ENCODE results near the gene ADAMTS18. TPM values are rescaled to one million over a fixed set of nuclear protein-coding genes. Genes with fewer than 3 reads are reported as not detected.

ADAMTS18 gene
- polyA plus RNA-seq, 4 donors: 2.8 to 9.1 (median 4.3) TPM

GRCh38 chr16:77435272-77435820 is 512 bp upstream of the ADAMTS18 start:
- no peak for DNase-seq (ENCODE audit: low read depth in 4 of 4, low spot score in 3 of 4)

GRCh38 chr16:77434022-77434529 is 758 bp downstream of the ADAMTS18 start:
- DNase-seq (ENCODE audit: low read depth in 4 of 4, low spot score in 3 of 4): no peak

- no peak for DNase-seq (ENCODE audit: low read depth in 4 of 4, low spot score in 3 of 4)
These were observed 1.7 kb downstream of the ADAMTS18 start for GRCh38 chr16:77433146-77433545.

- no peak for DNase-seq (ENCODE audit: low read depth in 4 of 4, low spot score in 3 of 4)
These were observed 2.6 kb downstream of the ADAMTS18 start for GRCh38 chr16:77432264-77432663.

- no peak for DNase-seq (ENCODE audit: low read depth in 4 of 4, low spot score in 3 of 4)
These were observed 3.8 kb downstream of the ADAMTS18 start for GRCh38 chr16:77430787-77431585.

GRCh38 chr16:77430360-77430759 is 4.5 kb downstream of the ADAMTS18 start:
- no peak for DNase-seq (ENCODE audit: low read depth in 4 of 4, low spot score in 3 of 4)

- DNase-seq (ENCODE audit: low read depth in 4 of 4, low spot score in 3 of 4): no peak
These were observed 9.8 kb downstream of the ADAMTS18 start for GRCh38 chr16:77424871-77425604.

- DNase-seq (ENCODE audit: low read depth in 4 of 4, low spot score in 3 of 4): no peak
These were observed 12.5 kb downstream of the ADAMTS18 start for GRCh38 chr16:77422196-77422784.

GRCh38 chr16:77416939-77417480 is 17.8 kb downstream of the ADAMTS18 start:
- no peak for DNase-seq (ENCODE audit: low read depth in 4 of 4, low spot score in 3 of 4)

- DNase-seq (ENCODE audit: low read depth in 4 of 4, low spot score in 3 of 4): no peak
These were observed 20.0 kb downstream of the ADAMTS18 start for GRCh38 chr16:77414752-77415231.

- no peak for DNase-seq (ENCODE audit: low read depth in 4 of 4, low spot score in 3 of 4)
These were observed 24.4 kb downstream of the ADAMTS18 start for GRCh38 chr16:77410449-77410848.

- DNase-seq (ENCODE audit: low read depth in 4 of 4, low spot score in 3 of 4): peak in 1 of 4 donors; percentile 40
These were observed 25.5 kb downstream of the ADAMTS18 start for GRCh38 chr16:77409311-77409710.

GRCh38 chr16:77408607-77409006 is 26.2 kb downstream of the ADAMTS18 start:
- DNase-seq (ENCODE audit: low read depth in 4 of 4, low spot score in 3 of 4): no peak

- no peak for DNase-seq (ENCODE audit: low read depth in 4 of 4, low spot score in 3 of 4)
These were observed 28.2 kb downstream of the ADAMTS18 start for GRCh38 chr16:77406680-77407079.

- DNase-seq (ENCODE audit: low read depth in 4 of 4, low spot score in 3 of 4): no peak
These were observed 30.1 kb downstream of the ADAMTS18 start for GRCh38 chr16:77404775-77405174.

GRCh38 chr16:77403732-77404131 is 31.1 kb downstream of the ADAMTS18 start:
- no peak for DNase-seq (ENCODE audit: low read depth in 4 of 4, low spot score in 3 of 4)

GRCh38 chr16:77402672-77403071 is 32.2 kb downstream of the ADAMTS18 start:
- no peak for DNase-seq (ENCODE audit: low read depth in 4 of 4, low spot score in 3 of 4)

GRCh38 chr16:77402118-77402517 is 32.7 kb downstream of the ADAMTS18 start:
- DNase-seq (ENCODE audit: low read depth in 4 of 4, low spot score in 3 of 4): no peak

- no peak for DNase-seq (ENCODE audit: low read depth in 4 of 4, low spot score in 3 of 4)
These were observed 35.3 kb downstream of the ADAMTS18 start for GRCh38 chr16:77399546-77399945.

- no peak for DNase-seq (ENCODE audit: low read depth in 4 of 4, low spot score in 3 of 4)
These were observed 35.8 kb downstream of the ADAMTS18 start for GRCh38 chr16:77399066-77399465.

GRCh38 chr16:77398495-77398894 is 36.3 kb downstream of the ADAMTS18 start:
- no peak for DNase-seq (ENCODE audit: low read depth in 4 of 4, low spot score in 3 of 4)

Measured in left renal pelvis (tissue), 4 donors.